Heart right ventricle (tissue), 16 donors: ENCODE results near the gene FCHO1. TPM values are rescaled to one million over a fixed set of nuclear protein-coding genes. Genes with fewer than 3 reads are reported as not detected.

ENCODE experiments used
- ATAC-seq, 8 donors: fragments of 200-7000 bp; cut with Tn5 transposase; one replicate each; pipeline ENCODE4 v1.9.1; 2020; ENCODE audit warnings: mild to moderate bottlenecking in 8 of 8, moderate library complexity in 8 of 8, moderate number of reproducible peaks in 1 of 8
- DNase-seq, 2 donors: peaks; one replicate each; pipeline ENCODE4 v3.0.0-alpha.2; 2020
- H3K27ac ChIP-seq, 10 donors: fragments of 200-600 bp; sonication (generic) in 2 of 10; one replicate each; pipeline versions ENCODE4 v1.5.0 to v1.8.0; 2020 to 2022; ENCODE audit warnings: mild to moderate bottlenecking in 3 of 10
- H3K27me3 ChIP-seq, 7 donors: fragments of 200-600 bp; one replicate each; pipeline ENCODE4 v1.8.0; 2021 to 2022; ENCODE audit warnings: mild to moderate bottlenecking in 2 of 7
- H3K36me3 ChIP-seq, 9 donors: fragments of 200-600 bp; sonication (generic) in 1 of 9; one replicate each; pipeline versions ENCODE4 v1.5.0 to v1.8.0; 2020 to 2022; ENCODE audit warnings: mild to moderate bottlenecking in 2 of 9
- H3K4me1 ChIP-seq, 9 donors: fragments of 200-600 bp; sonication (generic) in 1 of 9; one replicate each; pipeline versions ENCODE4 v1.5.0 to v1.8.0; 2020 to 2022; ENCODE audit warnings: mild to moderate bottlenecking in 4 of 9
- H3K4me3 ChIP-seq, 10 donors: fragments of 200-600 bp; sonication (generic) in 2 of 10; one replicate each; pipeline versions ENCODE4 v1.5.0 to v1.8.0; 2020 to 2022; ENCODE audit warnings: mild to moderate bottlenecking in 7 of 10, moderate library complexity in 2 of 10
- H3K9me3 ChIP-seq, 11 donors: fragments of 200-600 bp in 10 of 11; sonication (generic) in 2 of 11; one replicate each; pipeline versions ENCODE4 v1.5.0 to v1.8.0; 2013 to 2022; ENCODE audit warnings: mild to moderate bottlenecking in 2 of 11, control low read depth in 1 of 11, moderate library complexity in 1 of 11
- WGBS, 2 donors: extraction: QIAGEN DNeasy Blood & Tissue Kit; methylation state at CpG; one replicate each; pipeline ENCODE4 v1.1.7; 2013; ENCODE audit warnings: inconsistent platforms in 1 of 2; 5-methylcytosine and 5-hydroxymethylcytosine counted together
- intact Hi-C, 10 donors: fragments of 100-400 bp; cut with DNase I; formaldehyde crosslinking; loops; one replicate each; pipeline versions ENCODE4 v1.11.1 to v1.14.2; 2022
- polyA plus RNA-seq, 2 donors: library from polyadenylated mRNA; stranded (reverse); fragments of 200-250 nt; gene quantifications; one replicate each; pipeline ENCODE4 v1.2.3, GENCODE V29; 2013
- total RNA-seq, 10 donors: library from RNA; stranded (reverse); fragmentation: NEBNext Ultra II Directional in 3 of 10; extraction: Animal tissue kit (Norgen Biotek cat#: 25700) in 3 of 10; gene quantifications; one replicate each; pipeline versions ENCODE4 v1.2.1 to v1.2.4, GENCODE V29; 2021 to 2023
- TF ChIP-seq, protein P1 (sequence below), 9 donors: fragments of 200-600 bp; sonication (generic) in 2 of 9; IDR thresholded peaks; one replicate each; pipeline versions ENCODE4 v1.5.0 to v1.8.0; 2021 to 2022; ENCODE audit warnings: antibody characterized with exemption in 9 of 9, mild to moderate bottlenecking in 5 of 9, moderate library complexity in 1 of 9
- donor health status: Arrhythmogenic right ventricular cardiomyopathy.
- donor health status: ischemic (EF 13 %, LVEDD 7.1; RV severe dilation, severe dysfunction).
- donor health status: healthy with polysubstance abuse.
- donor health status: DM: no; HTN: yes; CAD: no.
- donor health status: DM: no; HTN: no; CAD: no.
- donor health status: ischemic (EF 25% LVEDD 6.9; RV normal size, moderate dysfunction).
- donor health status: ischemic (EF 25% LVEDD 5.7; RV mildly dilated, moderate dysfunction).
- donor health status: healthy.
- donor health status: DM: yes; HTN: yes; CAD: no.
- donor health status: Ischemic cardiomyopathy.
- donor health status: ischemic (EF 35%, LVEDD 5.7; RV mildly dilated, moderate dysfunction).
- donor health status: nonischemic (EF 11% LVEDD 7.7; RV severe dilation, severe dysfunction).
- donor health status: DM: yes; HTN: yes; CAD: no.
- donor health status: PGD.
- donor health status: ischemic (EF 29% LVEDD 5.4; RV normal size, mild dysfunction).
- donor health status: nonischemic (EF 23%, LVEDD 6.1; RV moderate dilation, normal function).

FCHO1 gene
- total and polyA plus RNA-seq, 12 donors = 0.21 to 2.6 (median 0.73) TPM

DNA sequence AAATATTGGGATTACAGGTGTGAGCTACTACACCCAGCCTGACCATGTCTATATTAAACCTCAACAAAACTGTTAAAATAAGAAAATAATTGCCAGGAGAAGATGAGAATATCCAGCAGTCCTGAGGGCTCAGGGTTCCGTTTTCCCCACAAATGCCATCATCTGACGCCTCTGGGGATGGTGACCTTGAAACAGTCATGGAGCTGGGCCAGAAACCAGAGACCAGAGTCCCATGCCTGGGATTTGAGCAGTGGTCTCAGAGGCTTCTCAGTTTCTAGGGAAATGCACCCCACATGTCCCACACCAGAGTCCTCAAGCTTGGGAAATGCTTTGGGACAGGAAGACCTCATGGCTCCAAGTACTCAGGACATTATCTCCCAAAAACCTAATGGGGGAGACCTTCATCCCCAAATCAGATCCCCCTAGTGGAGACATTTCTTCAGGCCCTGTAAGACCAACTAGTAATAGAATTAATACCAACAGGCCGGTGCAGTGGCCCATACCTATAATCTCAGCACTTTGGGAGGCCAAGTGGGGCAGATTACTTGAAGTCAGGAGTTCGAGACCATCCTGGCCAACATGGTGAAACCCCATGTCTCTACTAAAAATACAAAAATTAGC, 34.9 kb upstream of the FCHO1 start:
- ATAC-seq (no peak), DNase-seq (no peak)
- WGBS, 2 donors = 63 to 66% methylated on average over 4 of the region's 4 CpGs
- peaks cover 11 to 41% (median 38%) of the 10 kb centered on the region in 9 donors for H3K4me1 ChIP-seq
- peak overlapping the region in 1 of 10 donors; percentile 85 for H3K27ac ChIP-seq
- no peaks in the 10 kb centered on the region for H3K36me3 ChIP-seq
- H3K9me3 ChIP-seq = no peaks in the 10 kb centered on the region
- TF ChIP-seq, protein P1, sequence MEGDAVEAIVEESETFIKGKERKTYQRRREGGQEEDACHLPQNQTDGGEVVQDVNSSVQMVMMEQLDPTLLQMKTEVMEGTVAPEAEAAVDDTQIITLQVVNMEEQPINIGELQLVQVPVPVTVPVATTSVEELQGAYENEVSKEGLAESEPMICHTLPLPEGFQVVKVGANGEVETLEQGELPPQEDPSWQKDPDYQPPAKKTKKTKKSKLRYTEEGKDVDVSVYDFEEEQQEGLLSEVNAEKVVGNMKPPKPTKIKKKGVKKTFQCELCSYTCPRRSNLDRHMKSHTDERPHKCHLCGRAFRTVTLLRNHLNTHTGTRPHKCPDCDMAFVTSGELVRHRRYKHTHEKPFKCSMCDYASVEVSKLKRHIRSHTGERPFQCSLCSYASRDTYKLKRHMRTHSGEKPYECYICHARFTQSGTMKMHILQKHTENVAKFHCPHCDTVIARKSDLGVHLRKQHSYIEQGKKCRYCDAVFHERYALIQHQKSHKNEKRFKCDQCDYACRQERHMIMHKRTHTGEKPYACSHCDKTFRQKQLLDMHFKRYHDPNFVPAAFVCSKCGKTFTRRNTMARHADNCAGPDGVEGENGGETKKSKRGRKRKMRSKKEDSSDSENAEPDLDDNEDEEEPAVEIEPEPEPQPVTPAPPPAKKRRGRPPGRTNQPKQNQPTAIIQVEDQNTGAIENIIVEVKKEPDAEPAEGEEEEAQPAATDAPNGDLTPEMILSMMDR (IDR thresholded peaks at IDR 0.05) = peak in 1 of 9 donors; percentile 10
- intact Hi-C loops = loop anchor here in 1 of 10 donors (5.0 kb wide), 1 partner anchor 61 kb away; no protein-coding TSS in a partner anchor
- H3K4me3 ChIP-seq = no peak overlapping the region
- H3K27me3 ChIP-seq = no peaks in the 10 kb centered on the region

- WGBS, 2 donors = 88 to 92% methylated on average over 4 of the region's 4 CpGs
- H3K4me1 ChIP-seq = peaks cover 14 to 60% (median 57%) of the 10 kb centered on the region in 9 donors
- H3K9me3 ChIP-seq = no peaks in the 10 kb centered on the region
- peak overlapping the region in 1 of 10 donors; percentile 78 for H3K27ac ChIP-seq
- H3K4me3 ChIP-seq = peak overlapping the region in 1 of 10 donors; percentile 91
- no peak for ATAC-seq
- intact Hi-C loops = loop anchor here in 1 of 10 donors (5.0 kb wide), 1 partner anchor 59 kb away; no protein-coding TSS in a partner anchor
- DNase-seq = no peak
- TF ChIP-seq, protein P1 (IDR thresholded peaks at IDR 0.05) = no peak
- no peaks in the 10 kb centered on the region for H3K27me3 ChIP-seq
- peaks cover 0 to 15% (median 0%) of the 10 kb centered on the region in 9 donors for H3K36me3 ChIP-seq
These were observed 32.7 kb upstream of the FCHO1 start for GRCh38 chr19:17718550-17718946.

- TF ChIP-seq, protein P1 (IDR thresholded peaks at IDR 0.05) = no peak
- peak in 7 of 8 donors; percentile 54 to 64 (median 61) for ATAC-seq
These were observed 32.1 kb upstream of the FCHO1 start, which contains the start of gene MAP1S for GRCh38 chr19:17718947-17719711. Gene MAP1S (plus strand): TSS chr19:17719480. CDS start chr19:17719503, 23 bp downstream.

GRCh38 chr19:17719730-17720400, 31.4 kb upstream of the FCHO1 start:
- 5 to 6% methylated on average over 38 of the region's 38 CpGs for whole genome bisulfite sequencing, 2 donors
- ATAC-seq (no peak), DNase-seq (peak in 1 of 2 donors; percentile 24)
- Histone ChIP-seq H3K27ac (peak overlapping the region; percentile 31 to 92 (median 72)), H3K27me3 (no peaks in the 10 kb centered on the region), H3K9me3 (no peaks in the 10 kb centered on the region), H3K36me3 (peaks cover 0 to 29% (median 8%) of the 10 kb centered on the region in 9 donors), H3K4me3 (peak overlapping the region; percentile 83 to 98 (median 94)), H3K4me1 (peaks cover 14 to 60% (median 57%) of the 10 kb centered on the region in 9 donors)
- intact Hi-C loops = loop anchor here in 1 of 10 donors (5.0 kb wide), 1 partner anchor 57 kb away; no protein-coding TSS in a partner anchor
- TF ChIP-seq, protein P1 (IDR thresholded peaks at IDR 0.05) = no peak

More at GRCh38 chr19:17718947-17719711, 32.1 kb upstream of the FCHO1 start, which contains the start of gene MAP1S:
- Histone ChIP-seq H3K9me3 (no peaks in the 10 kb centered on the region), H3K4me1 (peaks cover 14 to 60% (median 57%) of the 10 kb centered on the region in 9 donors), H3K4me3 (peak within 1 kb of the TSS; percentile 83 to 98 (median 94)), H3K27ac (peak within 1 kb of the TSS; percentile 31 to 92 (median 72)), H3K36me3 (peaks cover 0 to 21% (median under 1%) of the 10 kb centered on the region in 9 donors), H3K27me3 (no peaks in the 10 kb centered on the region)
- WGBS, 2 donors = 3% methylated on average over 52 to 53 of the region's 53 CpGs
- intact Hi-C loops = loop anchor here in 1 of 10 donors (5.0 kb wide), 1 partner anchor 58 kb away; no protein-coding TSS in a partner anchor
- DNase-seq = peak; percentile 51 to 72
